Loucy (cell line): Measurements from ENCODE around the gene NIPBL.

Source experiments
- EZH2phosphoT487 ChIP-seq: fragments of 200-600 bp; IDR thresholded peaks from 2 replicates; pipeline ENCODE4 v1.6.1; 2018; ENCODE audit warnings: antibody characterized with exemption, mild to moderate bottlenecking, moderate library complexity, borderline replicate concordance
- TF ChIP-seq, protein P1 (sequence below): fragments of 200-600 bp; sonication (generic); conservative IDR thresholded peaks from 2 replicates; pipeline ENCODE4 v1.5.1; 2014; ENCODE audit warnings: mild to moderate bottlenecking, antibody characterized with exemption, low read length

DNA sequence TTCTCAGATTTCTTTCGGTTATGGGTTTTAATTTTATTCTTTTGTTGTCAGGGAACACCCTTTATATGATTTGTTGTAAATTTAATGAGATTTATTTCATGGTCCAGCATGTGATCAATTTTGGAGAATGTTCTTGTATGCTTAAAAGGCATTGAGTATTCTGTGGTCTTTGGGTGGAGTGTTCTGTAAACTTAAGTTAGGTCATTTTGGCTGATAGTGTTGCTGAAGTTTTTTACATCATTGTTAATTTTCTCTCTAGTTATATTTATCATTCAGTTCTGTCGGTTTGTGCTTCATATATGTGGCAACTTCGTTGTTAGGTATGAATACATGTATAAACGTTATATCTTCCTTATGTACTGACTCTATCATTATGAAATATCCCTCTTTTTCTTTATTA is 55.5 kb downstream of the NIPBL start:
- TF ChIP-seq, protein P1, sequence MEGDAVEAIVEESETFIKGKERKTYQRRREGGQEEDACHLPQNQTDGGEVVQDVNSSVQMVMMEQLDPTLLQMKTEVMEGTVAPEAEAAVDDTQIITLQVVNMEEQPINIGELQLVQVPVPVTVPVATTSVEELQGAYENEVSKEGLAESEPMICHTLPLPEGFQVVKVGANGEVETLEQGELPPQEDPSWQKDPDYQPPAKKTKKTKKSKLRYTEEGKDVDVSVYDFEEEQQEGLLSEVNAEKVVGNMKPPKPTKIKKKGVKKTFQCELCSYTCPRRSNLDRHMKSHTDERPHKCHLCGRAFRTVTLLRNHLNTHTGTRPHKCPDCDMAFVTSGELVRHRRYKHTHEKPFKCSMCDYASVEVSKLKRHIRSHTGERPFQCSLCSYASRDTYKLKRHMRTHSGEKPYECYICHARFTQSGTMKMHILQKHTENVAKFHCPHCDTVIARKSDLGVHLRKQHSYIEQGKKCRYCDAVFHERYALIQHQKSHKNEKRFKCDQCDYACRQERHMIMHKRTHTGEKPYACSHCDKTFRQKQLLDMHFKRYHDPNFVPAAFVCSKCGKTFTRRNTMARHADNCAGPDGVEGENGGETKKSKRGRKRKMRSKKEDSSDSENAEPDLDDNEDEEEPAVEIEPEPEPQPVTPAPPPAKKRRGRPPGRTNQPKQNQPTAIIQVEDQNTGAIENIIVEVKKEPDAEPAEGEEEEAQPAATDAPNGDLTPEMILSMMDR = no peak
- TF ChIP-seq EZH2phosphoT487 = no peak
